RCC 7860 (cell line): ENCODE results near the gene CHST3.
"Not testable (repeated sequence)": the region's sequence is repeated elsewhere in the genome, so short reads cannot be mapped to it uniquely, and the experiment has no call there.

Experiments
- DNase-seq: peaks from one replicate; pipeline ENCODE4 v3.0.0-alpha.2; 2015; ENCODE audit warnings: low spot score
- FAIRE-seq: peaks from 2 replicates; lab custom pipeline; 2012; peaks lifted over from hg19 to GRCh38; lab: Jason Lieb, UNC

Gene CHST3

GRCh38 chr10:71964098-71964742 lies at the start of gene CHST3:
Gene CHST3 (plus strand): TSS chr10:71964395. CDS start chr10:72005843, 41,448 bp downstream.
- peak; percentile 48 for DNase-seq
- no peak for FAIRE-seq

- FAIRE-seq = no peak
- DNase-seq = no peak
These were observed 47.4 kb upstream of the CHST3 start for GRCh38 chr10:71916827-71917226.

GRCh38 chr10:71918992-71919391 lies 45.2 kb upstream of the CHST3 start:
- DNase-seq (no peak), FAIRE-seq (no peak)

DNA sequence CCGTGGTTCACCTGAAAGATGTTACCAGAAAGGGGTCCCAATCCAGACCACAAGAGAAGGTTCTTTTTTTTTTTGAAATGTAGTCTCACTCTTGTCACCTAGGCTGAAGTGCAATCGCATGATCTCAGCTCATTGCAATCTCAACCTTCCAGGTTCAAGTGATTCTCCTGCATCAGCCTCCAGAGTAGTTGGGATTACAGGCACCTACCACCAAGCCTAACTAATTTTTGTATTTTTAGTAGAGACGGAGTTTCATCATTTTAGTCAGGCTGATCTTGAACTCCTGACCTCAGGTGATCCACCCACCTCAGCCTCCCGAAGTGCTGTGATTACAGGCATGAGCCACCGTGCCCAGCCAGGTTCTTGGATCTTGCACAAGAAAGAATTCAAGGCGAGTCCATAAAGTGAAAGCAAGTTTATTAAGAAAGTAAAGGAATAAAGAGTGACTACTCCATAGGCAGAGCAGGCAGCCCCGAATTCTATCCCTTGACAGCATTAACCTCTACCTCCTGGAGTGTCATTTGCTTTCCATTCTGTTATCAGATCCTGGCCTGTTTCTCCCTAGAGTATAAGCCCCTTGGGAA lies 44.1 kb upstream of the CHST3 start:
- DNase-seq, FAIRE-seq: not testable (repeated sequence)

DNA sequence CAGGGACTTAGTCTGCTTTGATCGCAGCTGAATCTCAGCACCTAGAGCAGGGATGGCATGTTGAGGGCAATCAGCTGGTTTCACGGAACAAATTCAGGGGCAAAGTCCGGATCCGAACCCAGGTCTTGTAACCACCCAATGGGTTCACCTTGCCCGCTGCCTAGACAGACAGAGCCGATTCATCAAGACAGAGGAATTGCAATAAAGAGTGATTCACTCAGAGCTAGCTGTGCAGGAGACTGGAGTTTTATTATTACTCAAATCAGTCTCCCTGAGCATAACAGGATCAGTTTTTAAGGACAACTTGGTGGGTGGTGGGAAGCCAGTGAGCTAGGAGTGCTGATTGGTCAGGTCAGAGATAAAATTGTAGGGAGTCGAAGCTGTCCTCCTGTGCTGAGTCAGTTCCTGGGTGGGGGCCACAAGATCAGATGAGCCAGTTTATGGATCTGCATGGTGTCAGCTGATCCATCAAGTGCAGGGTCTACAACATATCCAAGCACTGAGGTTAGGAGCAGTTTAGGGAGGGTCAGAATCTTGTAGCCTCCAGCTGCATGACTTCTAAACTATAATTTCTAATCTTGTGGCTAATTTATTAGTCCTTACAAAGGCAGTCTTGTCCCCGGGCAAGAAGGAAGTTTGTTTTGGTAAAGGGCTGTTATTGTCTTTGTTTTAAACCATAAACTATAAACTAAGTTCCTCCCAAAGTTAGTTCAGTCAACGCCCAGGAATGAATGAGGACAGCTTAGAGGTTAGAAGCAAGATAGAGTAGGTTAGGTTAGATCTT lies 43.5 kb upstream of the CHST3 start:
- DNase-seq = no peak
- FAIRE-seq = no peak

DNA sequence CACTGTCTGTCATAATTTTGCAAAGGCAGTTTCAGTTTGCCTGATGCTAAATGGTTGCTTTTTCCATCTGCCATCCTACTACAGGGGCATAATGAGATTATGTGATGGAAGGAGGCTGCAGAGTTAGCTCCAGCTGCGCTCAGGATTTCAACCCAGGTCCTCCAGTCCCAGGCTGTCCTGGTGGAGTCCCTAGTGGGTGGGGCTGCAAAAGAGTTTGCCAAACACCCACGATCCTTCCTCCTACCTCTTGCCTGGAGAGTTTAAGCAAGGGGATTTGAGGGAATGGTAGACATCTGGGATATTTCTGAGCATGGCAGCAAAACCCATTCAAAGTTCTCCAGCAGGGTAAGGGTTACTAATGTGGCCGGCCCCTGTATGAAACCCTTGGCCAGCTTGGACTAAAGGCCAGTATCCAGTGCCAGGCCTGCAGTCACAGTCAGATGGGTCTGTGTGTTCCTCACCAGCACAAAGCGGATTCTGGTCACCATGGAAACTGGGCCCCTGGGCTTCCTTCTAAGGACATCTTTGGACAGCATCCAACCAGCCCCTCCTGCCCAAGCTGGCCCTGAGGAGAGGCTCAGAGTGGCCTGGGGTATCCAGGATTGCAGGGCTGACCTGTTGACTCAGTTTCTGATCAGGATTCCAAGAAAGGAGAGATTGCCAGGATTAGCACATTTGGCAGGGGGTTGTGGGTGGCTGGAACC lies 42.7 kb upstream of the CHST3 start:
- FAIRE-seq (no peak), DNase-seq (no peak)

DNA sequence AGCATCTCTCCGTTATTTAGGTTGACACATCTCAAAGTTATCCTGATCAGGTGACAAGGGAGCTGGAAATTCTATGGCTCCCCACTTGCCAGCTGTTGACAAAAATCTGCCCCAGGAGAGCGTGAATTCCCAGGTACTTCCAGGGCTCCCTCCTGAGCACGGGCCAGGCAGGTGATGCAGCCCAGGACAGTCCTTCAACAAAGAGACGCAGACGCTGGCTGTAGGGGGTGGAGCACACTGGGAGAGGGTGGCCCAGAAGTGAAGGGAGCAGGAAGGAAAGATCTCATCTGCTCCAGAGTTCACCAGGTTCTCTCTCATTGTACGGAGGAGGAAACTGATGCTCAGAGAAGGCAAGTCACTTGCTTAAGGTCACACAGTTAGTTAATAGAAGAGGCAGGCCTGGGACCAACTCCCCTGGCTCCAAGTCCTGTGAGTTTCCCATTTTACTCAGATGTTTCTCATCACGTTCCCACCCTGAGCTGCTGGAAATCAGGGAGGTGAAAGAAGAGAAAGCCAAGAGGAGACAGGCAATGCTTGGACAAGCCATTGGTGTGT lies 41.0 kb upstream of the CHST3 start:
- DNase-seq (no peak), FAIRE-seq (no peak)

DNA sequence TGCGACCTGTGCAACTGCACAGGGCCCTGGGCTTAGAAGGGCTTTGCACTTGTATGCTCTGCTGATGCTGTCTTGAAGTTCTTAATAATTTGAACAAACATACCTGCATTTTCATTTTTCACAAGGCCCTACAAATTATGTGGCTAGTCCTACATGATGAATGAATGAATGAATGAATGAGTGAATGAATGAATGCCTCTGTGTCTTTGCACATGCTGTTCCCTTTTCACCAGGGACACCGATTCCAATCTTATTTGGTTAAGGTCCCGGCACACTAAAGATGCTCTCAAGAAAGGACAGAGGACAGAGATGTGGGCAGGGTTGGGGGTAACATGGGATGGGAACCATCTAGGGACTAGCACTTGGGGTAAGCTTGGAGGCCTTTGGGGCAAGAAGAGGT lies 39.4 kb upstream of the CHST3 start:
- FAIRE-seq (no peak), DNase-seq (no peak)

- FAIRE-seq = no peak
- no peak for DNase-seq
These were observed 37.0 kb upstream of the CHST3 start for GRCh38 chr10:71927159-71927558.

DNA sequence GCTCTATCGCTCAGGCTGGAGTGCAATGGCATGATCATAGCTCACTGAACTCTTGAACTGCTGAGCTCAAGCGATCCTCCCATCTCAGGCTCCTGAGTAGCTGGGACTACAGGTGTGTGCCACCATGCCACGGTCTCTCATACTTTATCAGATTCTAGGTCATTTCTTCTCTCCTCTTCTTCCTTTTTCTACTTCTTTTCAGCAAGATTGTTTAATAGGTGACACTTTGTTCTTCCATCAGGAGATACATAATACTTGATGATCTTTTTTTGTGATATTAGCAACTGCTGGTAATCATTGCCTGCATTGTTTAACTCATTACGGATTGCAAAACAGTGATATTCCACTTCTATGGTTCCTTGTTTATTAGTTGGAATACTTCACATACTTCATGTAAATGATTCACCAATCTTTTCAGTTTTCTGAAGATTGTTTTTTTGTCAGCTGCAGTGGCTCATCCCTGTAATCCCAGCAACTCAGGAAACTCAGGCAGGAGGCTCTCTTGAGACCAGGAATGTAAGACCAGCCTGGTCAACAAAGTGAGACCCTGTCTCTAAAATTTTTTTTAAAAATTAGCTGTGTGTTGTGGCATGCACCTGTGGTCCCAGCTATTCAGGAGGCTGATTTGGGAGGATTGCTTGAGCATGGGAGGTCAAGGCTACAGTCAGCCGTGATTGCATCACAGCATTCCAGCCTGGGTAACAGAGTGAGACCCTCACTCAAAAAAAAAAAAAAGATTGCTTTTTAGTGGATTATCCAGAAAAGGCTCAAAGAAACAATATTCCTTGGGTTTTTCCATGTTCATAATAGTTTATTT lies 36.2 kb upstream of the CHST3 start:
- DNase-seq = no peak
- no peak for FAIRE-seq

- DNase-seq (no peak), FAIRE-seq (no peak)
These were observed 32.9 kb upstream of the CHST3 start for GRCh38 chr10:71931295-71931694.

DNA sequence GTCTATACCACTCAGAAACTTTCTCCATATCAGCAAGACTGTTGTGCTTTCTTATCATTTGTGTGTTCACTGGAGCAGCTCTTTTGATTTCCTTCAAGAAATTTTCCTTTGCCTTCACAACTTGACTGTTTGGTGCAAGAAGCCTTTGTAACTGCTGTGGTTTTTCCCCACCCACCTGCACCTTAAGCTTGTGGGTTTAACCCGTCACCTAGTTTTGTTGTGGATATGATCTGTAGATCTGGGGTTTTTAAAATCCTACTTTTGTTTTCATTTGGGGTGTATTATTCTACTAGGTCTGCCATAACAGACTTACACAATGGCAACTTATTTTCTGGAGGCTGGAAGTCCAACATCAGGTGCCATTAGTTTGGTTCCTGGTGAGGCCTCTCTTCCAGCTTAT lies 30.5 kb upstream of the CHST3 start:
- no peak for DNase-seq
- no peak for FAIRE-seq

GRCh38 chr10:71938211-71938610 lies 26.0 kb upstream of the CHST3 start:
- DNase-seq = no peak
- no peak for FAIRE-seq

DNA sequence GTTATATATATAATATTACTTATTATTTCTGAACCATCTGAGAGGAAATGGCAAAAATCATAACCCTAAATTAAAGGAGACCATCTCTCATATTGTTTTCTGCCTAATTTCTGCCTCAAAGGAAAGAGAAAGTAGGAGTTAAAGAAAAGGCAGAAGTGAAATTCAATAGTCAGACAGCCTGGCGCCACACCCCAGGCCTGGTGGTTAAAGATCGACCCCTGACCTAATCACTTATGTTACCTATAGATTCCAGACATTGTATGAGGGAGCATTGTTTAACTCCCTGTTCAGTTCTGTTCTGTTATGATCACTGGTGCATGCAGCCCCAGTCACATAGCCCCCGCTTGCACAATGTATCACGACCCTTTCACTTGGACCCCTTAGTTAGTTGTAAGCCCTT lies 24.9 kb upstream of the CHST3 start:
- no peak for DNase-seq
- no peak for FAIRE-seq

- no peak for DNase-seq
- FAIRE-seq = no peak
These were observed 24.2 kb upstream of the CHST3 start for GRCh38 chr10:71939861-71940474.

DNA sequence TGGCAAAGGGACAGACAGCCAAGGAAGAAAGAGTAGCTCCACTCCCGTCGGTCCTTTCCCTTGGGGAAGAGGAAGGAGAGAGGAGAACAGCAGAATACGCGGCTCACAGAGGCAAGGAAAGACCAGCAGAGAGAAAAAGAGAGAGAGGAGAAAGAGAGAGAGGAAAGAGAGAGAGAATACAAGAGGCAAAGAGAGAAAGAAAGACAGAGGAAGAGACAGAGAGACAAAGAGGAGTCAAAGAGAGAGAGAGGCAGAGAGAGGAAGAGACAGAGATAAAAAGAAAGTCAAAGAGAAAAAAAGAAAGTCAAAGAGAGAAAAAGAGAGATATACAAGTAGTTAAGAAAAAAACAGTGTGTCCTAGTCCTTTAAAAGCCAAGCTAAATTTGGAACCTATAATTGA lies 23.4 kb upstream of the CHST3 start:
- FAIRE-seq = no peak

GRCh38 chr10:71941318-71941717 lies 22.9 kb upstream of the CHST3 start:
- FAIRE-seq (no peak), DNase-seq (no peak)

More for the DNA sequence above, 23.4 kb upstream of the CHST3 start:
- DNase-seq = no peak

- no peak for DNase-seq
- FAIRE-seq = no peak
These were observed 18.2 kb upstream of the CHST3 start for GRCh38 chr10:71945819-71946474.

DNA sequence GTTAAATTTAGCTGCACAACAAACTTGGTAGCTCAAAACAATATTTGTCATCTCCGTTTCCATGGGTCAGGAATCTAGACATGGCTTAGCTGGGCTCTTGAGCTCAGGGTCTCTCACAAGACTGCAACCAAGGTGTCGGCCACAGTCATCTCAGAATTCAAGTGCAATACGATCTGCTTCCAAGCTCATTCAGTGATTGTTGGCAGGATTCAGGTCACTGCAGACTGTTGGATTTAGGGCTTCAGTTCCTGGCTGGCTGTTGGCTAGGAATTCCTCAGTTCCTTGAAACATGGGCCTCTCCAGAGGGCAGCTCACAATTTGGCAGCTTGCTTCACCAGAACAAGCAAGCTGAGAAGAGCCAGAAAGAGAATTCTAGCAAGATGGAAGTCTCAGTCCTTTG lies 17.5 kb upstream of the CHST3 start:
- FAIRE-seq = no peak
- DNase-seq = no peak
